Sigmoid colon (tissue), 4 donors: ENCODE measurements around the gene TESMIN.

Experiments used
- EP300 ChIP-seq, 4 donors: sonication (generic); formaldehyde crosslinking; IDR thresholded peaks; one replicate each; pipeline ENCODE4 v1.6.1; 2017; ENCODE audit warnings: antibody characterized with exemption in 4 of 4
- POLR2A ChIP-seq, 2 donors: fragments of 450-650 bp; IDR thresholded peaks; one replicate each; pipeline ENCODE4 v1.6.1; 2016; ENCODE audit warnings: antibody characterized with exemption in 2 of 2, mild to moderate bottlenecking in 2 of 2, moderate library complexity in 2 of 2
- POLR2AphosphoS5 ChIP-seq, 4 donors: sonication (generic); formaldehyde crosslinking; IDR thresholded peaks; one replicate each; pipeline ENCODE4 v1.6.1; 2017; ENCODE audit warnings: antibody characterized with exemption in 4 of 4

DNA sequence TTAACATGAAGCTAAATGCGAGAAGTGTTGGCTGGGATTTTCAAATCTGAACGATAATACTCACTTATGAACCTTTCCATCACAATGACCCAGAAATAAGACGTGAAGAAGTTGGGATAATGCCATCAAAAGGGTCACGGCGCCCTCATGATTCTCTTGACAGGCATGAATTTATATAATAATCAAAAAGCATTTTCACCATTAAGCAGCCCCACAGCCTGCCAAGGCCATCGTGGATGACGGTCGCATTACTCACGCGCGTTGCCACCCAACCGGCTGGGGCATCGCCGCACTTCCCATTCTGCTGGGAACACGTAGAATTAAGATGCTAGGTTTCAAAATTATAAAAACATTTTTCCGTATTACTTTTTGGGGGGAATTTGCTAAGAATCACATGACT lies 85.9 kb downstream of the TESMIN start:
- TF ChIP-seq POLR2AphosphoS5 (IDR thresholded peaks at IDR 0.05): no peak
- TF ChIP-seq POLR2A (IDR thresholded peaks at IDR 0.05): no peak
- no peak for TF ChIP-seq EP300 (IDR thresholded peaks at IDR 0.05)
